ENCODE data around the gene CCNI2.

The CCNI2 gene

DNA sequence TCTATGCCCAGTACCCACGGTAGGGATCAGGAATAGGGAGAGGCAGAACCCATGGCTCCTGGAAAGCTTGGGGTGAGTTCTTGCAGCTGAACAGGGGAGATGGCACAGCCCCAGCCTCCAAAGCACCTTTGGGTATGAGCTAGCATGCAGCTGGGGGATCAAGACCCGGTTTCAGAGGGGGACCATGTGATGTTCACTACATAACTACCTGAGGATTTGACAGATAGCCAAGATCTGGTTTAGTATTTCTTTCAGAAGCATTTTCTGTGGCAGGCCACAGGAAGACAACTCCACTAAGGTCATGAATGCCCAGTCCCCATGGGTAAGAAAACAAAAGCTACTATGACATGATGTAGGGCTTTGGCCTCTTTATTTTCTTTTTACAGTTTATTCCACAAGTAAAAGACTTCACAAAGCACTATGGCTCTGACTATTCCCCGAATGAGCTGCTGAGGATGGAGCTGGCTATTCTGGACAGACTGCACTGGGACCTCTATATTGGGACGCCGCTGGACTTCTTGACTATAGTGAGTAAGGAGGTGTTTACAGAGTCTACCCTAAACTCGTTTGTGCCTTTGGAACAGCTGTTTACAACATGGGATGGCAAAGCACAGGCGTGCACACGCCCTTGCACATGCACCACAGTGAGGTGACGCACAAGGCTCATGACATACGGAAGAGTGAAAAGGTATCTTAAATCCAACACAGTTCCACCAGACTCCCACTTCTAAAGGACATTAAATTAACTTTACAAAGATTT, 3.4 kb downstream of the CCNI2 start:
- no peak for DNase-seq (ENCODE audit: low read depth)

DNA sequence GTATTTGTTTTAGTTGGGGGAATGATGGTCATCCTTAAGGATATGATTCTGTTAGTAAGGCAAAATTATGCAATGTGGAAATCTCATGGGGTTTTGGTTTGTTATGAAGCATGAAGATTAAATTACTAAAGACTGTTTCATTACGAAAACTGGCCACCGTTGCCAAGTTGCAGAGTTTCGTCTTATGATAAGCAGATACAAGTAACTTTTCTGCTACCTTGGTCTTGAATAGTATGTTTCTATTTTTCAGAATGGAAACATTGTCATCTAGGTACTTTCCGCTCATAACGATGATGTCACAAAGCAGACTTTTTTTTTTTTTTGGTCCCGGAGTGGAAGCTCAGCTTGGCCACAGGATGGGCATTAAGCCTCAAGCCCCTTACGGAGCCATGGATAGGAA, 4.2 kb downstream of the CCNI2 start:
- DNase-seq (ENCODE audit: low read depth), result no peak

GRCh38 chr5:132751971-132752580, 4.8 kb downstream of the CCNI2 start:
- DNase-seq (ENCODE audit: low read depth), result no peak

- no peak for DNase-seq (ENCODE audit: low read depth)
These were observed 5.4 kb downstream of the CCNI2 start for GRCh38 chr5:132752581-132753125.

DNA sequence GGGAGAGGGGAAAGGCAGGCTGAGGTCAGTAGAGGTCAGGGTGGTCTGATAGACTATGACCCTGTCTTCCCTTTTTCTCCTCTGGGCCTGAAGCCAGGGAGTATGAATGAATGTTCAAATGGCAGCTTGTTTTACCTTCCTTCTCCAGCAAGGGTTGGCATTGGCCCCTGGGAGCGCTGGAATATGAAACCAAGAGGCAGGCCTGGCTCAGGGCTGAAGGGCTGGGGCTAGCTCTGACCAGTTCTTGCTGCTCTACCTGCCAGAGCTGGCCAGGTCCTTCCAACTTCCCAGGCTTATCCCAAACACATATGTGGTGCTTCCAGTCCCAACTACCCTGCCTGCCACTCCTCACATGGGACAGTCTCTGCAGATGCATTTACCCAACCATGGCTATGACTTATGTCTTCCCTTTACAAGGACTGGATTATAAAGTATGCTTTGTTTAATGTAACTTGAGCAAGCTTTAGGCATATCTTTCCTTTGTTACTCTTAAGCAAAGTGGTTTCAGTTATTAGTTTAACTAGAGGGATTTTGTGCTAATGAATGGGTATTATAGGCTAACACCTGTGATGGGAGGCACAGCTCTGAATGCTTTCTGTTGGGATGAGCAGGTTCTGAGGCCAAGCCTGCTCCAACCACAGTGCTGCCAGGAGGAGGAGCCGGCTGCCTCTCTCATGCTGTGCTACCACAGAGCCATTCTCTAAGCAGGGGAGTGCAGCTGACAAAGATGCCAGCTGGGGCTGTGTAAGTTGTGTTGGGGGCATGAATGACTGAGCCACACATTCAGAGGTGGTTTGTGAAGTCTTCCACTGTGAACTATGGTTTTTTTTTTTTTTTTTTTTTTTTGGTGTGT, 6.1 kb downstream of the CCNI2 start:
- DNase-seq (ENCODE audit: low read depth), result no peak

- DNase-seq (ENCODE audit: low read depth), result no peak
These were observed 6.9 kb downstream of the CCNI2 start for GRCh38 chr5:132754111-132754510.

- DNase-seq (ENCODE audit: low read depth), result no peak
These were observed 7.7 kb downstream of the CCNI2 start for GRCh38 chr5:132754947-132755346.

DNA sequence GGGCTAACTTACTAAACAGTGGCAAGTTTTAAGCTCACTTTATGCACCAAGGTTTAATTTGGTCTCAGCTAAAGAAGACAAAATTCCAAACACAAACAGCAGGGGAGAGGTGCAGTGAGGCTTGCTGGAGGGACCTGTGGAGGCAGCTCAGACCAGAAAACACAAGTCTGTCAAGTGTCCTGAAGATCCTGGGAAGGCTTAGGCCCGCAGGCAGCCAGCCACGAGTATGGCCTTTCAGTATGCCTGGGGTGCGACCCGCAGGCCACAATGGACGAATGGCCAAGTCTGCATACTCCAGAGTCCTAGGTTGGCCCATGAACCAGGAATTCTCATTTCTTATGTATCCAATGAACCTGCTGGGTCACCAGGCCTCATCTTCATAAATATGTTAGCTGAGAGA, 9.3 kb downstream of the CCNI2 start:
- DNase-seq (ENCODE audit: low read depth), result no peak

DNA sequence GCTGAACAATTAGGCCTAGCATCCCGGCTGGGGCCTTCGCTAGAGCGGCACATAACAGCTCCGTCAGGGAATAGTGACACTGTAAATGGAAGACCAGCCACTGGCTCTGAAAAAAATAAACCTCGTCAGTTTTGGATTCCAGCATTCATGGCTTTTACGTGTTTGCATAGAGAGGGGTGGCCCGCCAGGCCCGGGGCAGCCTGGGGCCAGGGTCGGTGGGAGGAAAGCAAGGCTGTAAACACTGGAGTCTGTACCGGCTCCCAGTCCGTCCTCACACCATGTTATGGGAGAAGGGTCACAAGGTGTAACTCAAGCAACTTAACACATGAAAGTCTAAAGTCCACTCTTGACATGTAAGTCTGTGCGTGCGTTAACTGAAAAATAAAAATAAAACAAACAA, 11.2 kb downstream of the CCNI2 start:
- no peak for DNase-seq (ENCODE audit: low read depth)

DNA sequence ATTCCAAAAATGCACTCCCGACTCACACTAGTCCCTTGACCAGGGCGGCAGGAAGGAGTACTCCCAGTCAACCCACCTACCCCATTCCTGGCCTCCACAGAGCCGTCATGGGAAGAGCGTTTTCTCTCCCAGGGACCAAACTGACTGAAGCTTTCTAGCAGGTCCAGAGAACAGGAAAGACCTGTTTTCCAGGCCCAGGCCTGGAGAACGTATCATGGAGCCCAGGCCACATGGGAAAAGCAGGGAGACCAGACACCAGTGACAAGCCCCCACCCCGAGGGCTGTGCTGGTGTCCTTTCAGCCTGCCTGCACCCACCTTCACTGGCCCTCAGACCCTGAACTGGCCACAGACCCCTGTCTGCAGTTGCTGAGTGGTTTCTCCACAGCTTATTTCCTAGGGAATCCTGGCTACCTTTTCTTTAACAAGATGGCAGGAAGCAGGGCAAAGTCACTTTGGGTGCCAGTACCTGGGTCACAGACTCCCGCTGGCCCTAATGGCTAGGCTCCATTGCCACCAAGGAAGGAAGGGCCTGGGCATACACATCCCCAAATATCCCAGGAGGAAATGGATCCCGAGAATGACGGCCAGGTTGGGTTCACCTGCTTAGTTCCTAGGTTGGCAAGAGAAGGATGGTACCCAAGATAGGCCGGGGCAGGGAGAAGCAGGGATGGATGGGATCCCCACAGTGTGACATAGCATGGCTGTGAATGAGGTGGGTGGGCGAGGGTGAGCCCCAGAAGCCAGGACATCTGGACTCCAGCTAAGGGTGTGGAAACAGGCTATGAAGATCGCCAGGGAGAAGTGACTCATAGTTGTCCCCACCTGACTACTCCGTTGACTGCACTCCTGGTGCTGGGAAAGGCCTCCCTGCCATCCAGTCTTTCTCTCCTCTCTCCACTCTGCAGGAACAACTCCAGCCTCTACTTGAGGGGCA, 12.2 kb downstream of the CCNI2 start:
- no peak for DNase-seq (ENCODE audit: low read depth)

DNA sequence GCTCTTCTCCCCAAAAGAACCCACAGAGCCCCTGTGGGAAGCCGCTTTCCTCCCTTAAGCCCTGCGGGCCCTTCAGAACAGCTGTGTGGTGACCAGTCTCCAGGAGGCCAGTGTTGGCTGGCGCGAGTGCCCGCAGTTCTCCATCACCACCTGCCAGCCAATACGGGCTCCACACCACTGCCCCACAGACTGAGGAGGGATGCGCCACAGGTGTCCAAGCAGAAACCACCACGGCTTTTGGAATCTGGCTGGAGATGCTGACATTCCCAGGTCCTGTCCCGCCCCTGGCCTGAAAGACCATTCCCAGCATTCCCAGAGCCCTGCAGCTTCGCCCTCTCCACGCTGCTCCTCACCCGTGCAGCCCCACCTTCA, 12.8 kb downstream of the CCNI2 start:
- no peak for DNase-seq (ENCODE audit: low read depth)

- DNase-seq (ENCODE audit: low read depth), result no peak
These were observed 13.5 kb downstream of the CCNI2 start for GRCh38 chr5:132760601-132761317.

- no peak for DNase-seq (ENCODE audit: low read depth)
These were observed 14.4 kb downstream of the CCNI2 start for GRCh38 chr5:132761321-132762240.

DNA sequence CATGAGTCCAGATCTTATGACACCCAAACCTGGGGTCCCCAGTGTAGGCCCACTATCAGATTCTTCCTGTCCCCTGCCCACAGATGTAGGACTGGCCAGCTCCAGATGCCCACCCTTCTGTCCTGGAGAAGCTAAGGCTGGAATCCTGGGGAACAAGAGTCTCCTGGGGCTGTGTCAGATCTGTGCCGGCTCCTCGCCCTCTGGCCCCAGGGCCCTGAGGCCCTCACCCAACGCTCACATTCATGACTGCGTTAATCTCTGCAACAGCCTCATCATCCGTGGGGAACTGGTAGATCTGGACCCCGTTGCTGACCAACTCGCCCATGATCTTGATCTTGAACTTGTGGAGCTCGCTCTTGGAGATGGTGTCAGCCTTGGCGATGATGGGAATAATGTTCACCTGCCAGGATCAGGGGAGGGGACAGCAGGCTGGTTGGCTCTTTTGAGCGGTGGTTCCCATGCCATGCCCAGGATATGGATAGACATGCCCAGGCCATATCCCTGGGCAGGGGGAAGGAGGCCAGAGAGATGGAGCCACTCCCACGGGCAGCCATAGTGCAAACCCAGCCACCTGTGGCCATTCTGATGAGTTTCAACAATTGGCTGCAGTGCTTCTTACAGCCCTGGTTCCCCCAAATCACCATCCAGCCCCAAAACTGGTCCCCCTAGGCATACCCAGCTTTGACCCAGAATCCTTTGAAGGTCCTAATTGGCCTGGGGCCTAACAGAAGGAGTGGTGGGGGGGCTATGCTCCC, 15.2 kb downstream of the CCNI2 start:
- no peak for DNase-seq (ENCODE audit: low read depth)

DNA sequence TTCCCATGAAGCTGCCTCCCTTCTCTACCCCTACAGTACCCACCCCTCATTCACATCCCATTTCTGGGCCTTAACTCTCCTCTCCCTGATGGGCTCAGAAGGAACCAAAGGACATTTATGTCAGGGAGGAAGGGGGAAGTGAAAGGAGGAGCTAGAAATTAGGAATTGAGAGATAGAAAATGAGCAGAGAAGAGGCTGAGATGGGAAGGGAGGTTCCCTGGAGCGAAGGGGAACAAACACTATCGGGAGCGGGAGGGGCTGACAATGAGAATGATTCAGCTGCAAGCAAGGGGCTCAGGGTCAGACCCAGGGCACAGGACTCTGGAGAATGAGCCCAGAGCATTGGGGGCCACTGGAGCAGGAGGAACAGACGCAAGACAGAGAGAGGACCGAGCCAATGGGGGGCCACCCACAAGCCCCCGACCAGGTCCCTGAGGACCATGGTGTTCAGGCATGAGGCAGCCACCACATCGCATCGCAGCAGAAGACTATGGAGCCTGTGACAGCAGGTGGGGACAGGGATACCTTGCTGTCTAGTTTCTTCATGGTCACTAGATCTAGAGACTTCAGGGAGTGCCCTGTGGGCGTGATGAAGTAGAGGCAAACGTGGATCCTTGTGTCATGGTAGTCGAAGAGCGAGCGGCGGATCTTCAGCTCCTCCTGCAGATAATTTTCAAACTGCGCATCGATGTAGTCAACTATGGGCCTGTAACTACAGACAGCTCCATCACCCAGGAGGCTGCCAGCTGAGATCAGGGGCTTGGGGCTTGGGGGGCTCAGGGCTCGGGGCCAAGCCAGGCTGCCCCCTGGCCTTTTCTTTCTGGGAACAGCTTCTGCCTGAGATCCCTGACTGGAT, 16.2 kb downstream of the CCNI2 start:
- DNase-seq (ENCODE audit: low read depth), result no peak

DNA sequence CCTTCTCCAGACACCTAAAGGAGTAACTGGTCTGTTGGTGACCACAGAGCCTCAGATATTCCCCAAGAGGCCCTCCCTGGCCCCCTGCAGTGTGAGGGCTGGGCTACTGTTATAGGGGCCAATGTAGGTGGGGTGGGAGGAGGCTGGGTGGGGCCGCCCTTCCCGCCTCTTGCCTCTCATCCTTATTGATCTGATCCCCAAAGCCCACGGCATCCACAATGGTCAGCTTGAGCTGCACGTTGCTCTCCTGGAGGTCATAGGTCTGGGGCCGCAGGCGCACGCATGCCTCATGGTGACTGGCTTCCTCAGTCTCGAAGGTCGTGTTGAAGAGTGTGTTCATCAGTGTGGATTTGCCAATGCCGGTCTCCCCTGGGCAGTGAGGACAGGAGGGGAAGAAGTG, 16.8 kb downstream of the CCNI2 start:
- DNase-seq (ENCODE audit: low read depth), result no peak

DNA sequence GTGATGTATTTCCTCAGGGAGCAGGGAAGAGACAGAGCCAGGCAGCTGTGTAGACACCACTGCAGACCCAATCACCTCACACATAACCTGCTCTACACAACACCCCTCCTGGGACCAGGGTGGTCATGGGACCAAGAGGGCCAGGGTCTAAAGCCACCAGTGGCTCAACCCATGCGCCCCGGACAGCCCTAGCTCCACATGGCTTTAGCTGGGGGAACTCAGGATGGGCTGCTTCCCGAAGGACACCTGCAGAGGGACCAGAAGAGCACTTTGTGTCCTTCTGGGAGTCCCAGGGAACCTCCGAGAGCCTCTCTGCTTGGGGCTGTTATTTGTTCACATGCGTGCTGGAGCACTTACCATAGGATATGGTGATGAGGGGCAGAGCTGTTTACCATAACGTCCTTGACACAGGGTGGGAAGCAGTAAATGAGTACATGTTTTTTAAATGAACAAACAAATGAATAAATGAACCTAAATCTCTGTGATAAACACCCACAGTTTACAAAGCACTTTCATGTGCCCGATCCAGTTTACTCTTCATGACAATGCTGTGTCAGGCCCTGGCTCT, 17.5 kb downstream of the CCNI2 start:
- DNase-seq (ENCODE audit: low read depth), result no peak
